A673 (cell line): Measurements from ENCODE around the gene PXDN. TPM values are rescaled to one million over a fixed set of nuclear protein-coding genes. Genes with fewer than 3 reads are reported as not detected.

ENCODE experiments used
- Bru-seq: library from RNA; stranded (reverse); fragments of 400-500 nt; gene quantifications from one replicate; lab custom pipeline; 2021; lab: Mats Ljungman, UMichigan
- BruChase-seq, 2 experiments: library from RNA; stranded (reverse); fragments of 400-500 nt; gene quantifications; one replicate each; lab custom pipeline; 2021; lab: Mats Ljungman, UMichigan
- BruUV-seq: library from RNA; stranded (reverse); fragments of 400-500 nt; replicated peaks from 2 replicates; lab custom pipeline; 2021; lab: Mats Ljungman, UMichigan
- CTCF ChIA-PET: fragments of 300-600 bp; sonication (Branson Sonifier 250); formaldehyde crosslinking; loops from one replicate; lab custom pipeline; 2022; ENCODE audit warnings: antibody characterized with exemption; lab: Charles Lee
- POLR2A ChIA-PET: fragments of 300-600 bp; sonication (Branson Sonifier 250); formaldehyde crosslinking; loops from one replicate; lab custom pipeline; 2022; ENCODE audit warnings: antibody characterized with exemption; ENCODE audit not compliant: low non-redundant PET; lab: Charles Lee
- DNase-seq: peaks from one replicate; pipeline ENCODE4 v3.0.0-alpha.2; 2015; ENCODE audit warnings: low spot score
- H3K27ac ChIP-seq: fragments of 200-600 bp; sonication (generic); 2 replicates; pipeline ENCODE4 v1.5.1; 2016; ENCODE audit warnings: mixed run types, low read depth, mild to moderate bottlenecking, mixed read lengths, antibody characterized with exemption, low read length; ENCODE audit not compliant: poor library complexity, severe bottlenecking
- H3K27me3 ChIP-seq: fragments of 200-600 bp; sonication (generic); replicated peaks from 2 replicates; pipeline ENCODE4 v1.6.1; 2017; ENCODE audit warnings: mixed run types, low read depth, mild to moderate bottlenecking, mixed read lengths, antibody characterized with exemption, low read length; ENCODE audit not compliant: insufficient read depth, poor library complexity
- H3K36me3 ChIP-seq: fragments of 200-600 bp; sonication (generic); 2 replicates; pipeline ENCODE4 v1.6.1; 2016; ENCODE audit warnings: mixed run types, mild to moderate bottlenecking, mixed read lengths, antibody characterized with exemption, low read length; ENCODE audit not compliant: insufficient read depth, poor library complexity, severe bottlenecking
- H3K4me1 ChIP-seq: fragments of 200-600 bp; sonication (generic); 2 replicates; pipeline ENCODE4 v1.6.1; 2017; ENCODE audit warnings: mixed run types, mild to moderate bottlenecking, mixed read lengths, antibody characterized with exemption, low read length; ENCODE audit not compliant: insufficient read depth, poor library complexity, severe bottlenecking
- H3K4me3 ChIP-seq: fragments of 200-600 bp; sonication (generic); 2 replicates; pipeline ENCODE4 v1.5.1; 2016; ENCODE audit warnings: low read depth, mixed run types, mild to moderate bottlenecking, mixed read lengths, low read length; ENCODE audit not compliant: poor library complexity, severe bottlenecking
- H3K9me3 ChIP-seq: fragments of 200-600 bp; sonication (generic); 2 replicates; pipeline ENCODE4 v1.6.1; 2016; ENCODE audit warnings: mixed run types, low read depth, mild to moderate bottlenecking, mixed read lengths, antibody characterized with exemption, low read length; ENCODE audit not compliant: poor library complexity, severe bottlenecking
- EZH2 ChIP-seq: fragments of 200-600 bp; sonication (generic); IDR thresholded peaks from 2 replicates; pipeline ENCODE4 v1.6.1; 2017; ENCODE audit warnings: borderline replicate concordance, low read depth, mild to moderate bottlenecking, mixed read lengths, antibody characterized with exemption, low read length; ENCODE audit not compliant: poor library complexity, severe bottlenecking
- intact Hi-C: fragments of 100-400 bp; cut with micrococcal nuclease; formaldehyde crosslinking; loops from one replicate; pipeline ENCODE4 v1.10.0; 2022; ENCODE audit not compliant: unreplicated experiment
- long read RNA-seq: library from polyadenylated mRNA; stranded (forward); transcript quantifications from one replicate; pipeline ENCODE4 v2.0.0, GENCODE V29; 2022
- total RNA-seq: library from RNA; stranded (reverse); gene quantifications from 2 replicates; pipeline ENCODE4 v1.2.3, GENCODE V29; 2021
- TF ChIP-seq, protein P1 (sequence below): fragments of 300-800, 200-600 bp; sonication (generic); conservative IDR thresholded peaks from 2 replicates; pipeline ENCODE4 v1.5.1; 2017; ENCODE audit warnings: low read depth, mild to moderate bottlenecking, antibody characterized with exemption, low read length, moderate library complexity, mixed read lengths

PXDN gene, protein sequence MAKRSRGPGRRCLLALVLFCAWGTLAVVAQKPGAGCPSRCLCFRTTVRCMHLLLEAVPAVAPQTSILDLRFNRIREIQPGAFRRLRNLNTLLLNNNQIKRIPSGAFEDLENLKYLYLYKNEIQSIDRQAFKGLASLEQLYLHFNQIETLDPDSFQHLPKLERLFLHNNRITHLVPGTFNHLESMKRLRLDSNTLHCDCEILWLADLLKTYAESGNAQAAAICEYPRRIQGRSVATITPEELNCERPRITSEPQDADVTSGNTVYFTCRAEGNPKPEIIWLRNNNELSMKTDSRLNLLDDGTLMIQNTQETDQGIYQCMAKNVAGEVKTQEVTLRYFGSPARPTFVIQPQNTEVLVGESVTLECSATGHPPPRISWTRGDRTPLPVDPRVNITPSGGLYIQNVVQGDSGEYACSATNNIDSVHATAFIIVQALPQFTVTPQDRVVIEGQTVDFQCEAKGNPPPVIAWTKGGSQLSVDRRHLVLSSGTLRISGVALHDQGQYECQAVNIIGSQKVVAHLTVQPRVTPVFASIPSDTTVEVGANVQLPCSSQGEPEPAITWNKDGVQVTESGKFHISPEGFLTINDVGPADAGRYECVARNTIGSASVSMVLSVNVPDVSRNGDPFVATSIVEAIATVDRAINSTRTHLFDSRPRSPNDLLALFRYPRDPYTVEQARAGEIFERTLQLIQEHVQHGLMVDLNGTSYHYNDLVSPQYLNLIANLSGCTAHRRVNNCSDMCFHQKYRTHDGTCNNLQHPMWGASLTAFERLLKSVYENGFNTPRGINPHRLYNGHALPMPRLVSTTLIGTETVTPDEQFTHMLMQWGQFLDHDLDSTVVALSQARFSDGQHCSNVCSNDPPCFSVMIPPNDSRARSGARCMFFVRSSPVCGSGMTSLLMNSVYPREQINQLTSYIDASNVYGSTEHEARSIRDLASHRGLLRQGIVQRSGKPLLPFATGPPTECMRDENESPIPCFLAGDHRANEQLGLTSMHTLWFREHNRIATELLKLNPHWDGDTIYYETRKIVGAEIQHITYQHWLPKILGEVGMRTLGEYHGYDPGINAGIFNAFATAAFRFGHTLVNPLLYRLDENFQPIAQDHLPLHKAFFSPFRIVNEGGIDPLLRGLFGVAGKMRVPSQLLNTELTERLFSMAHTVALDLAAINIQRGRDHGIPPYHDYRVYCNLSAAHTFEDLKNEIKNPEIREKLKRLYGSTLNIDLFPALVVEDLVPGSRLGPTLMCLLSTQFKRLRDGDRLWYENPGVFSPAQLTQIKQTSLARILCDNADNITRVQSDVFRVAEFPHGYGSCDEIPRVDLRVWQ (N-terminal part only)
- 162 and 175 TPM in 2 replicates for total RNA-seq
- Bru-seq, nascent RNA, result percentile 85 among the genes with signal in this experiment
- percentile 84 among the genes with signal in this experiment for BruChase-seq, experiment 1, labeled RNA remaining after a 2-hour chase
- BruChase-seq, experiment 2, labeled RNA remaining after a 6-hour chase, result percentile 89 among the genes with signal in this experiment
- long read RNA-seq, full-length matches to known transcripts, result 59 of 191 reads
- long read RNA-seq, partial matches to known transcripts, result 86 of 191 reads
- long read RNA-seq, other reads (novel, unspliced or antisense), result 46 of 191 reads

DNA sequence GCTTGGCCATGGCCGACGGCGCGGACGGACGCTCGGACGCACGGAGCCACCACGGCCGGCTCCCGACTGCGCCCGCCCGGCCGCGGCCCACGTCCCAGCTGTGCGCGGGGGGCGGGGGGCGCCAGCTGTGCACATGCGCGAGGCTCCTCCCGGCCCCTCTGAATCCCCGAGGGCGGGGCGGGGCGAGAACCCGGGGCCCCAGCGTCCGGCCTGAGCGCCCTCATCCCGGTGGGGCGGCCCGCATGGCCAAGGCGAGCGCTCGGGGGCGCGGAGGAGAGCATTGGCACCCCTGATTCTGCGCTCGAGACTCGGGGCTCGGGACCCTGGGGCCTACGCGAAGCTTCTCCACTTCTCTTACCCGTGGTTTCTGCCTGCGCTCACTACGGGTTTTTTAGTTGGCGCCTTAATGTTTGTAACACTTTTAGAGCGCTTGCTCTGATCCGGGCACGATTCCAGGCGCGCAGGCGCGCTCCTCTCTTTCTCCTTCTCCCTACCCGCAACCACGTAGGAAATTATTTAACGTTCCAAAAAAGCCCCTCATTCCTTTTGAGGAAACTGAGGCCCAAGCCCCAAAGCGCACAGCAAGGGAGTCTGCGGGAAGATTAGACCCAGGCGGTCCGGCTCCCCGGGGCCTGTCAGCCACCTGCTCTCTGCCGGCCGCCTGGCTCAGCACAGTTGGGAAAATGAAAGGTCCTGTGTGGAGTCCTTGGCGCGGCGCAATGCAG is at the start of gene PXDN:
Gene PXDN, minus strand, starts transcription at position 70 of the 725 bp plus-strand sequence. Its CDS starts 60 bp downstream, at position 10.
- ChIA-PET POLR2A (no interaction called here), CTCF (interaction anchor here (0.6 kb wide), 1 partner anchor 87 kb away, joined by 3 read pairs; no protein-coding TSS in a partner anchor)
- Histone ChIP-seq H3K27me3 (no peaks in the 10 kb centered on the region), H3K9me3 (no peaks in the 10 kb centered on the region), H3K27ac (peak within 1 kb of the TSS; percentile 87), H3K4me3 (peak within 1 kb of the TSS; percentile 95), H3K4me1 (peaks cover 30% of the 10 kb centered on the region), H3K36me3 (peaks cover 4% of the 10 kb centered on the region)
- BruUV-seq, result no TSS peak
- DNase-seq, result peak; percentile 83
- intact Hi-C loops, result loop anchor here (2.0 to 5.0 kb wide), 2 partner anchors 37 to 152 kb away; no protein-coding TSS in a partner anchor
- TF ChIP-seq, protein P1, sequence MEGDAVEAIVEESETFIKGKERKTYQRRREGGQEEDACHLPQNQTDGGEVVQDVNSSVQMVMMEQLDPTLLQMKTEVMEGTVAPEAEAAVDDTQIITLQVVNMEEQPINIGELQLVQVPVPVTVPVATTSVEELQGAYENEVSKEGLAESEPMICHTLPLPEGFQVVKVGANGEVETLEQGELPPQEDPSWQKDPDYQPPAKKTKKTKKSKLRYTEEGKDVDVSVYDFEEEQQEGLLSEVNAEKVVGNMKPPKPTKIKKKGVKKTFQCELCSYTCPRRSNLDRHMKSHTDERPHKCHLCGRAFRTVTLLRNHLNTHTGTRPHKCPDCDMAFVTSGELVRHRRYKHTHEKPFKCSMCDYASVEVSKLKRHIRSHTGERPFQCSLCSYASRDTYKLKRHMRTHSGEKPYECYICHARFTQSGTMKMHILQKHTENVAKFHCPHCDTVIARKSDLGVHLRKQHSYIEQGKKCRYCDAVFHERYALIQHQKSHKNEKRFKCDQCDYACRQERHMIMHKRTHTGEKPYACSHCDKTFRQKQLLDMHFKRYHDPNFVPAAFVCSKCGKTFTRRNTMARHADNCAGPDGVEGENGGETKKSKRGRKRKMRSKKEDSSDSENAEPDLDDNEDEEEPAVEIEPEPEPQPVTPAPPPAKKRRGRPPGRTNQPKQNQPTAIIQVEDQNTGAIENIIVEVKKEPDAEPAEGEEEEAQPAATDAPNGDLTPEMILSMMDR, result no peak
- TF ChIP-seq EZH2, result no peak

DNA sequence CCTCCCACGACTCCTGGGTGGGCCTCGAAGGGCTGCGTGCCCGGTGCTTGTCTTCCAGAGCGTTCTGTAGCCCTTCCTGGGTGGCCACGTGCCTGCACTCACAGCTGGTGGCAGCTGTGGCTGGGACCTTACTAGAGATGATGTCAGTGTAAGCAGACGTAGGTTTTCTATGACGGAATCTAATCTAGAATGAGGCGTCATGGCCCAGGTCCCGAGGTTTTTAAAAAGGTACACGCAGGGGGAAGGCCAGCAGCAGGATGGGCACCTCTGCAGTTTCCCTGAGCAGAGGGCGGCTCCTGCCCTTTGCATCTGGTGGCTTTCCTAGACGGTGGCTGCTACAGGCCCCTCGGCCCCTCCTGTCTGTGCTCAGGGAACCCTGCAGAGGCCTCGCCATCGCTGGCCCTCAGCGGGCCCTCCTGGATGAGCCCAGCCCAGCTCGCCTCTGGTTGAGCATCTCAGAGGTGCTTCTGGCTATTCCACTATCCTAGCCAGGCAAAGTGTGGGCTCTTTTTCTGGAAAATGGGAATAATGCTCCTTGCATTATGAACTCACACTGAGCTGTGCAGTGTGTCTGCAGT is 49.6 kb upstream of the PXDN start:
- H3K27me3 ChIP-seq, result no peaks in the 10 kb centered on the region
- H3K4me1 ChIP-seq, result peaks cover 12% of the 10 kb centered on the region
- POLR2A ChIA-PET, result no interaction called here
- H3K4me3 ChIP-seq, result no peak overlapping the region
- DNase-seq, result no peak
- CTCF ChIA-PET, result no interaction called here
- TF ChIP-seq, protein P1, result no peak
- TF ChIP-seq EZH2, result no peak
- H3K9me3 ChIP-seq, result no peaks in the 10 kb centered on the region
- H3K27ac ChIP-seq, result no peak overlapping the region
- no peaks in the 10 kb centered on the region for H3K36me3 ChIP-seq
- intact Hi-C loops, result no loop called here
- no TSS peak for BruUV-seq
